Loucy (cell line): ENCODE measurements around the gene UNC13B.

Experiments used
- H2AFZ ChIP-seq: fragments of 200-600 bp; sonication (generic); 2 replicates; pipeline ENCODE4 v1.6.0; 2016; ENCODE audit warnings: antibody characterized with exemption, mild to moderate bottlenecking, low read length, moderate library complexity
- H3F3A ChIP-seq: fragments of 200-600 bp; 2 replicates; pipeline ENCODE4 v1.6.0; 2016; ENCODE audit warnings: antibody characterized with exemption, low read depth, mild to moderate bottlenecking
- H3K27me3 ChIP-seq: fragments of 200-600 bp; sonication (generic); 2 replicates; pipeline ENCODE4 v1.6.1; 2014; ENCODE audit warnings: low read length, mild to moderate bottlenecking; ENCODE audit not compliant: insufficient read depth, poor library complexity, severe bottlenecking
- H3K36me3 ChIP-seq: fragments of 200-600 bp; sonication (generic); 2 replicates; pipeline ENCODE4 v1.6.1; 2016; ENCODE audit warnings: low read length; ENCODE audit not compliant: insufficient read depth
- H3K4me1 ChIP-seq: fragments of 200-600 bp; sonication (generic); 2 replicates; pipeline ENCODE4 v1.5.1; 2014; ENCODE audit warnings: low read length, mild to moderate bottlenecking; ENCODE audit not compliant: insufficient read depth, poor library complexity, severe bottlenecking
- H3K4me2 ChIP-seq: fragments of 200-600 bp; sonication (generic); 2 replicates; pipeline ENCODE4 v1.6.0; 2014; ENCODE audit warnings: antibody characterized with exemption, low read length, low read depth, mild to moderate bottlenecking; ENCODE audit not compliant: poor library complexity, severe bottlenecking
- H3K4me3 ChIP-seq: fragments of 200-600 bp; sonication (generic); 2 replicates; pipeline ENCODE4 v1.5.1; 2014; ENCODE audit warnings: low read length, mild to moderate bottlenecking, mixed read lengths; ENCODE audit not compliant: poor library complexity, severe bottlenecking
- H3K79me2 ChIP-seq: fragments of 200-600 bp; sonication (generic); 2 replicates; pipeline ENCODE4 v1.6.1; 2014; ENCODE audit warnings: low read length; ENCODE audit not compliant: insufficient read depth
- H3K9ac ChIP-seq: fragments of 200-600 bp; sonication (generic); 2 replicates; pipeline ENCODE4 v1.6.0; 2014; ENCODE audit warnings: mild to moderate bottlenecking, low read depth, low read length, moderate library complexity; ENCODE audit not compliant: poor library complexity, severe bottlenecking
- H3K9me2 ChIP-seq: fragments of 200-600 bp; sonication (generic); replicated peaks from 2 replicates; pipeline ENCODE4 v1.6.1; 2016; ENCODE audit warnings: low read depth, low read length, mixed read lengths
- H3K9me3 ChIP-seq: fragments of 200-600 bp; sonication (generic); 2 replicates; pipeline ENCODE4 v1.6.1; 2014; ENCODE audit warnings: mild to moderate bottlenecking, antibody characterized with exemption, low read length, low read depth; ENCODE audit not compliant: insufficient read depth
- H4K20me1 ChIP-seq: fragments of 200-600 bp; sonication (generic); 2 replicates; pipeline ENCODE4 v1.6.0; 2014; ENCODE audit warnings: antibody characterized with exemption, low read length, mild to moderate bottlenecking; ENCODE audit not compliant: insufficient read depth, poor library complexity, severe bottlenecking
- CTCF ChIP-seq: fragments of 200-600 bp; sonication (generic); conservative IDR thresholded peaks from 2 replicates; pipeline ENCODE4 v1.5.1; 2014; ENCODE audit warnings: mild to moderate bottlenecking, antibody characterized with exemption, low read length
- EZH2phosphoT487 ChIP-seq: fragments of 200-600 bp; IDR thresholded peaks from 2 replicates; pipeline ENCODE4 v1.6.1; 2018; ENCODE audit warnings: antibody characterized with exemption, mild to moderate bottlenecking, moderate library complexity, borderline replicate concordance

UNC13B gene

DNA sequence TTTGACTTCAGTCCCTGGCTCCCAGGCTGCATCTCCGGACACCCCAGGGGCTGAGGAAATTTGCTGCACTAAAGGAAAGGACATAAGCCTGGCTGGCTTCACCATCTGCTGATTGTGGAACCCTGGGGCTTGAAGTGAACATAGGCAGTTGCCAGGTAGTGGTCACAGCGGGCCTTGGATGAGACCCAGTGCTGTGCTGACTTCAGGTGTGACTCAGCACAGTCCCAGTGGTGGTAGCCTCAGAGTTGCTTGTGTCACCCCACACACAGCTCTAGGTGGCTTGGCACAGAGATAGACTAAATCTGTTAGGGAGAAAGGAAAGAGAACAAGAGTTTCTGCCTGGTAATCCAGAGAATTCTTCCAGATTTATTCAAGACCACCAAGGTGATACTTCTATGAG, 292.0 kb downstream of the UNC13B start:
- Histone ChIP-seq H3F3A (no peaks in the 10 kb centered on the region), H3K4me2 (no peak overlapping the region), H3K4me1 (no peaks in the 10 kb centered on the region), H2AFZ (no peak overlapping the region), H3K79me2 (no peaks in the 10 kb centered on the region), H3K4me3 (no peak overlapping the region), H3K9me2 (no peaks in the 10 kb centered on the region), H3K27me3 (no peaks in the 10 kb centered on the region), H4K20me1 (no peaks in the 10 kb centered on the region), H3K9ac (no peak overlapping the region), H3K9me3 (no peaks in the 10 kb centered on the region), H3K36me3 (no peaks in the 10 kb centered on the region)
- TF ChIP-seq EZH2phosphoT487 = no peak
- TF ChIP-seq CTCF = no peak
